AG08396 (cell line): ENCODE measurements around the gene CPLANE1.
A peak's percentile ranks its signal among the peaks of the same experiment; 100 is the strongest.
"Not testable (repeated sequence)": the region's sequence is repeated elsewhere in the genome, so short reads cannot be mapped to it uniquely, and the experiment has no call there.

Experiments
- DNase-seq: peaks from one replicate; pipeline ENCODE4 v3.0.0; 2012; ENCODE audit warnings: low spot score, mixed read lengths

CPLANE1 gene

GRCh38 chr5:37121027-37121426 lies 128.1 kb downstream of the CPLANE1 start:
- DNase-seq: no peak

- no peak for DNase-seq
These were observed 128.9 kb downstream of the CPLANE1 start for GRCh38 chr5:37120270-37120669.

GRCh38 chr5:37116359-37116758 lies 132.8 kb downstream of the CPLANE1 start:
- no peak for DNase-seq

GRCh38 chr5:37112383-37112991 lies 136.7 kb downstream of the CPLANE1 start:
- DNase-seq: no peak

GRCh38 chr5:37111426-37112382 lies 137.5 kb downstream of the CPLANE1 start:
- DNase-seq: no peak

- no peak for DNase-seq
These were observed 139.0 kb downstream of the CPLANE1 start for GRCh38 chr5:37110135-37110534.

GRCh38 chr5:37109338-37109737 lies 139.8 kb downstream of the CPLANE1 start:
- no peak for DNase-seq

- DNase-seq: no peak
These were observed 145.9 kb downstream of the CPLANE1 start for GRCh38 chr5:37103302-37103701.

- not testable (repeated sequence) for DNase-seq
These were observed 149.9 kb downstream of the CPLANE1 start for GRCh38 chr5:37099267-37099666.

GRCh38 chr5:37093795-37094194 lies 155.4 kb downstream of the CPLANE1 start:
- DNase-seq: not testable (repeated sequence)

- DNase-seq: no peak
These were observed 158.4 kb downstream of the CPLANE1 start for GRCh38 chr5:37090781-37091180.

GRCh38 chr5:37090123-37090726 lies 159.0 kb downstream of the CPLANE1 start:
- no peak for DNase-seq

- DNase-seq: no peak
These were observed 161.2 kb downstream of the CPLANE1 start for GRCh38 chr5:37088009-37088408.

GRCh38 chr5:37086466-37087173 lies 162.6 kb downstream of the CPLANE1 start:
- DNase-seq: no peak

- not testable (repeated sequence) for DNase-seq
These were observed 163.2 kb downstream of the CPLANE1 start for GRCh38 chr5:37086026-37086425.

GRCh38 chr5:37082977-37083376 lies 166.2 kb downstream of the CPLANE1 start:
- not testable (repeated sequence) for DNase-seq

GRCh38 chr5:37080697-37081096 lies 168.5 kb downstream of the CPLANE1 start:
- no peak for DNase-seq

GRCh38 chr5:37077146-37077545 lies 172.0 kb downstream of the CPLANE1 start:
- no peak for DNase-seq

- no peak for DNase-seq
These were observed 173.7 kb downstream of the CPLANE1 start for GRCh38 chr5:37075399-37075950.

GRCh38 chr5:37071901-37072581 lies 177.1 kb downstream of the CPLANE1 start:
- DNase-seq: peak; percentile 45

GRCh38 chr5:37071487-37071886 lies 177.7 kb downstream of the CPLANE1 start:
- no peak for DNase-seq
